Activated effector memory CD4-positive, alpha-beta T cell treated with Interleukin-2 at 50 U/mL for 16 hours (primary cell): Measurements from ENCODE around the gene MYH2.
"Not testable (repeated sequence)": the region's sequence is repeated elsewhere in the genome, so short reads cannot be mapped to it uniquely, and the experiment has no call there.

Source experiments
- DNase-seq: peaks from one replicate; pipeline ENCODE4 v3.0.0-alpha.2; 2020

The MYH2 gene

DNA sequence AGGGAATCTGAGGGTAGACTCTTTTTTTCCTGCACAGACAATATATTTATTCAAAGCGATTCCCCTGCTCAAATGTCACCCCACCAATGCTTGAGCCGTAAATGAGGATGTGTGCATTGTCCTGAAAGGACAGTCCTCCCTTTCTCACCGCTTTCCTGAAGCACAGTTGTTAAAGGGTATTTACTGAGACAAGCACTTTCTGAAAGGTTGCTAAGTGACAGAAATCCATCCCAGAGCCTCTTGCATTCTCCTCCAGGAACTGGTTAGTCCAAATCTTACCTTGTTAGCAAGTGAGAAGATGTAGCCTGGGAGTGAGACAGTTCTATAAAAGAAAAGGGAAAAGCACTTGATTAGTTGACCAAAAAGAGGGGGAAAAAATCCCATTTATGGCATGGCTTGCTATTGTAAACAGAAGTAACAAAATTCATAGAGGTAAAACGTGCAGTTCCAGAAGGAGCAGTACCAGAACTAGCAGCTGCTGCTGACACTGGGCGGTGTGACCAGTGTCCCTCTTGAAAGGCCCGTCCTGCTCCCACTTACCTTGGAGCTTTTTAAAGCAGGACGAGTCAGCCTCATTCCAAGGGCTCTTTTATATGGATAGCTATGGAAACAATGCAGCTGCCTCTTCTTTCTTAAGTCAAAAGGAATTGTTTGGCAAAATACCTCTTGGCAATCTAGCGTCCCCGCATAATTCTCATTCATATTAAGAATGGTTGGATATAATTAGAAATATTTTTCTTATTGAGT, at the start of gene MYH2:
MYH2 (minus strand) TSS at position 563 of the 747 bp plus-strand sequence. CDS start 1,738 bp downstream, outside the sequence.
- DNase-seq = no peak

- no peak for DNase-seq
These were observed 49.2 kb upstream of the MYH2 start for GRCh38 chr17:10598621-10599020.

DNA sequence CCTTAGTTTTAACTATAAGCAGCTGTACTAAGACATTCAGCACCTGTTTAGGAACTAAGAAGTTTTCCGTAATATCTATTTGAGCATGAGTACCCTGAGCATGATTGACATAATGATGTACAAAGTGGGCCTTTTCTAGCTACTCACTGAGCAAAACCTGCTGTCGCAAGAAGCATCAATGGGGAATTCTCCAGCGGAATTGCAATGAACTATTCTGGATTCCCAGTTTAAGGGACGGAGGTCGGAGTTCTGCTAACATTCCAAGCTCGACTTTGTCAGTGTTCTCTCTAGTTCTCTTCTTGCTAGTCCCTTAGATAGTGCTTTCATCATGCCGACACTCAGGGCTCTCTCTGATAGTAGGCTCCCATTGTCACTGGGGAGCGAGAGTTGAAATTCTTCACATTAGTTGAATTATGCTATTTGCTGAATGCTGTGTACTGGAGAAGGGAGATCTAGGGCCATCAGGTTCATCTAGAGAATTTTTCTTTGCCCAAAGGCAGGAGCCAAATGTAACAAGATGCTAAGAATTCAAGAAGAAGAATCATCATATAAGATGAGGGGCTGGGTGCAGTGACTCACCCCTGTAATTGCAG, 40.2 kb upstream of the MYH2 start:
- DNase-seq = no peak

- no peak for DNase-seq
These were observed 36.1 kb upstream of the MYH2 start for GRCh38 chr17:10585529-10585928.

DNA sequence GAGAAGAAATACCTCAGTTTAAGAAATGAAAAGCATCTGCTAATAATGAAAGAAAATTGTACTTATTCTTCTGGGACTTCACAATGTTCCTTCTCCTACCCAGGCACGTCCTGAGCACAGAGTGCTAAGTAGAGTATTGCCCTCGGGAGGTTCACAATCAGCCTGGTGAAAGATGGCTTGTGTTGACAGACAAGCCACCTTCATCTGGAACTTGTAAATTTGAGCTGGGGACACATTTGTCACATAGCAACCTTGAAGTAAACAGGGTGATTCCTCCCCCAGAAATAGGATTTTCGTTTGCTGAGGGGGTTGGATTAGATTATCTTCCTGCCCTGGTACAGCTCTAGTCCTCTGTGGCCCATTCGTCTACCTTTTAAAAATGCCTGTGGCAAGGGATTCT, 34.4 kb upstream of the MYH2 start:
- no peak for DNase-seq

GRCh38 chr17:10579270-10579669, 29.8 kb upstream of the MYH2 start:
- no peak for DNase-seq

DNA sequence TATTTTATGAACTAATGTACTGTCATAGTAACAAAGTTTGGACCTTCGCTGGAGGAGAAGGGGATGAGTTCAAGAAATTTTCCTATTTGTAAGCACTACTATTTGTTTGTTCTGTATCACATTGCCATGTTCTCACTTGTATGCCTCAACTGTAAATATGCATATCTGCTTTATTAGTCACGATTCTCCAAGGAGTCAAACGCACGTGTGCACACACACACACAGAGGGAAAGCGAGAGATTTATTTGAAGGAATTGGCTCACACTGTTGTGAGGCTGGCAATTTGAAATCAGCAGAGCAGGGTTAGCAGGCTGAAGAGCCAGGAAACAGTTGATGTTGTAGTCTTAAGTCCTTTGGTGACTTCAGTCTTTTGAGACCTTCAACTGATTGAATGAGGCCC, 24.9 kb upstream of the MYH2 start:
- no peak for DNase-seq

- no peak for DNase-seq
These were observed 14.7 kb upstream of the MYH2 start for GRCh38 chr17:10563991-10564660.

DNA sequence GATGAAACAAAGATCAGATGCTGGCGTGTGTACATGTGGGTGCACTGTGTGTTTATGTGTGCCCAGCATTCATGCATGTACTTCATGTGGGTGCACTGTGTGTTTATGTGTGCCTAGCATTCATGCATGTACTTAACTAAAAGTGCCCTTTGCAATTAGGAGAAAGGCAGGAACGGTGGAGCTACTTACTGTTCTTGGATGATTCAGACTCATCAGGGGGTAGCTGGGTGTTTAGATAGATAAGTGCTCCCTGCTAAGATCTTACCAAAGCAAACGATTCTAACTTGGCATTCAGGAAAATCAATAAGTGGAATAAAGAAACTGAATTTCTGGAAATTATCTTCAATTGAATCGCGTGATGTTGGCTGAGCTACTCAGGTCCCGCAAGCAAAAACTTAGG, 8.6 kb upstream of the MYH2 start:
- DNase-seq = no peak

GRCh38 chr17:10557422-10557821, 8.0 kb upstream of the MYH2 start:
- no peak for DNase-seq

DNA sequence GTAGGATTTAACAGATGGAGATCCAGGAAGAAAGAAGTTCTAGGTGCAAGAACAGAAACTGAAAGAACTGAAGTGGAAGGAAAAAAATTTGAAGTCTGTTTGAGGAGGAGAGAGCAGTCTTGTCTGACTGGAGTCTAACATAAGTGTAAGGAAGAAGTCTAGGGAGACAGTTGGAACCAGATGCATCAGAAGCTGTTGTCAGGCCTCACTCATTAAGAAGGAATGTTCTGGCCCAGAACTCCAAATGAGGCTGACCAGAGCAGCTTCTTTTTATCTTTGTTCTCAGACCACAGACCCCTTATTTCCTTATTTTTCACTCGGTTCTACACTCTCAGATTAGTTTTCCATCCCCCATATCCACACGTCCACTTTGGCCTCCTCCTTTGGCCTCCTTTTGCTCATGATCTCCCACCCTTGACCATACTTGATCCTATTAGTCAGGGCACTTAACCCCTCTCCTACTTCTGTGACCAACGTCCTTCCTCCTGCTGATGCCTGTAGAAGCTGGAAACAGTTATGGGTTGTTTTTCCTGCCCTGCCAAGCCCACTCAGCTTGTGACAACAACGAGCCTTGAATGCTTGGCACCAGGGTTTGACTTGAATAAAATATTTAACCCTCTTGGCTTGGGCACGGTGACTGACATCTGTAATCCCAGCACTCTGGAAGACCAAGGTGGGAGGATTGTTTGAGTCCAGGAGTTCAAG, 7.0 kb upstream of the MYH2 start:
- no peak for DNase-seq

DNA sequence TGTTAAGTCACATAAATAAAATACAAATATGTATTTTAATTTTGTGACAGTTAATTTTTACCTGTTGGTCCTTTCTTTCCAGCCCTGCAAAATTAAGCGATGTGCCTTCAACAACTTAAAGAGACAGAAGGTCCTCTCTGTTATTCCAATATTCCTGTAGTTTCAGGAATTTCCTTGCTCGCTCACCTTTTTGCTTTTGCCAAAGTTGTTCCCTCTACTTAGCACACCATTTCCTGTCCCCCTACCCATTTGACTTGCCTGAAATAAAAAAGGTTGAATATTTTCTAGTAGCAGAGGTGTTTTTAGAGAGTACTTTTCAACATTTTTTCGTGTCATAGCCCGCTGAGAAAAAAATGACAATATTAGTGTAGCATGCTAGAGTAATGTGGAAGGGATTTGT, 556 bp upstream of the MYH2 start:
- no peak for DNase-seq

- no peak for DNase-seq
These were observed 2.1 kb downstream of the MYH2 start for GRCh38 chr17:10547351-10547750.

GRCh38 chr17:10543486-10543885, 6.0 kb downstream of the MYH2 start:
- not testable (repeated sequence) for DNase-seq

DNA sequence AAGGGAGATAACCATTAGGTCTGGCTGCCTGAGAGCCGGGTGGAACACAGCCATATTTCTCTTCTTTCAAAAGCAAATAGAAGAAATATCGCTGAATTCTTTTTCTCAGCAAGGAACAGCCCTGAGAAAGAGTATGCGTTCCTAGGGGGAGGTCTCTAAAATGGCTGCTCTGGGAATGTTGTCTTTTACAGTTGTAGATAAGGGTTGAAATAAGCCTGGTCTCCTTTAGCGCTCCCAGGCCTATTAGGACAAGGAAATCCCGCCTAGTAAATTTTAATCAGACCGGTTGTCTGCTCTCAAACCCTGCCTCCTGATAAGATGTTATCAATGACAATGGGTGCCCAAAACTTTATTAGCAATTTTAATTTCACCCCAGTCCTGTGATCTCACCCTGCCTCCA, 8.3 kb downstream of the MYH2 start:
- not testable (repeated sequence) for DNase-seq

DNA sequence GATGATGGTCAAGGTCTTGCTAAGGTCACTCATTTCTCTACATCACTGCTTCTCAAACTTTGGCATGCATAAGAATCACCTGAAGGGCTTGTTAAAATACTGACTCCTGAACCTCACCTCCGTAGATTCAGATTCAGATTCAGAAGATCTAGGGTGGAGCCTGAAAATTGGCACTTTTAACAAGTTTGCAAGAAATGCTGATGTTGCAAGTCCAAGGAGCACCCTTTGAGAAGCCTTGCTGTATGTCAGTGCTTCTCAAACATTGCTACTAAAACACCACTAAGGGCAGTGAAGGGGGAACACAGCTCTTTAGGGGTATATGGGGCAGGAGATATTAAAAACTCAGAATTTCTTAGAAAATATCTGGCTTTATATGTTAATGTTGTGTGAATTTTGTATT, 17.4 kb downstream of the MYH2 start:
- no peak for DNase-seq

GRCh38 chr17:10527419-10527818, 22.0 kb downstream of the MYH2 start:
- no peak for DNase-seq

GRCh38 chr17:10526517-10526916, 22.9 kb downstream of the MYH2 start:
- no peak for DNase-seq

DNA sequence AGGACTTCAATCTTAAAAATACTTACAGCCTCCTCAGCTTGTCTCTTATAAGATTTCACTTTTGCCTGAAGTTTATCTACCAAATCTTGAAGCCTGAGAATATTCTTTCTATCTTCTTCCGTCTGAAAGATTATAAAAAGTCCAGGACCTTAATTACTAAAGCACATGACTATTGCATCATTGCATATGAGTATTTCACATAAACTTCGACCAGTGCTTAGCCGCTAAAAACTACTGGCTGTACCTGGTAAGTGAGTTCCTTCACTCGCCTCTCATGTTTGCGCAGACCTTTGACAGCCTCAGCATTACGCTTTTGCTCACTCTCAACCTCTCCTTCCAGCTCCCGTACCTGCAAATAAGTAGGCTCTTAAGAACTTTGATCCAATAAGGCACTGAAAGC, 26.4 kb downstream of the MYH2 start:
- DNase-seq = no peak

- DNase-seq = no peak
These were observed 27.5 kb downstream of the MYH2 start for GRCh38 chr17:10521949-10522348.

DNA sequence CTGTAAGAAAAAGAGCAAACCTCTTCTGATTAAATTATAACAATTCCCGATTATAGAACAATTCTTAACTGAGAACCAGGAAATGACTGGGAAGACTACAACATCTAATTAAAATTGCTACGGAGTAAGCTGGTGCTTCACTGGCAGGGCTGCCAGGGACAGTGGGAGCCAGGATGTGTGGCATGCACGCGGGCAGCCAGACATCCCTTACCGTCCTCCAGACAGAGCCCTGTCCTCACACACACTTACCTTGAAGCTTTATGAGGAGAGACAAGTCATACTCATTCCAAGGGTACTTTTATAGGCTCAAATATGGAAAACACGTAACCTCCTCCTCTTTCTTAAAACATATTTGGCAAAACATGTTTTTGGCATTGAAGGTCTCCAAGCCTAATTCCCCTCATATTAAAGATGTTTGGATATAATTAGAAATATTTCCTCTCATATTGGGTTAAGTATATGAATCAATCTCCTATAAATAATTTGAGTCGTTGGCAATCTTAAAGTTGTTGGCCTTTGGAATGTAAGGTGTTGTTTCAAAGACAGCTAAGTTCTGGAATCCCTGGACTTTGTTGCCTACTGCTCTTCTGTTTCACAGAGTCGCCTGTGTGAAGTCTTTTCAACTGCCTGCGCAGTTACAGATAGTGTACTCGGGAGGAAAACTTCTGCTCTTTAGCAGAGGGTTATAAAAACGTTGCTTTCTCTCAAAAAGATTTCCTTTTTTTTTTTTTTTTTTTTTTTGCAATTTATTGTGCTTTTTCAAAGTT, 31.0 kb downstream of the MYH2 start, which contains the start of gene MYH1:
MYH1 (minus strand) TSS at position 272 of the 767 bp plus-strand sequence. CDS start 1,900 bp downstream, outside the sequence.
- no peak for DNase-seq

GRCh38 chr17:10516638-10517037, 32.8 kb downstream of the MYH2 start:
- no peak for DNase-seq

DNA sequence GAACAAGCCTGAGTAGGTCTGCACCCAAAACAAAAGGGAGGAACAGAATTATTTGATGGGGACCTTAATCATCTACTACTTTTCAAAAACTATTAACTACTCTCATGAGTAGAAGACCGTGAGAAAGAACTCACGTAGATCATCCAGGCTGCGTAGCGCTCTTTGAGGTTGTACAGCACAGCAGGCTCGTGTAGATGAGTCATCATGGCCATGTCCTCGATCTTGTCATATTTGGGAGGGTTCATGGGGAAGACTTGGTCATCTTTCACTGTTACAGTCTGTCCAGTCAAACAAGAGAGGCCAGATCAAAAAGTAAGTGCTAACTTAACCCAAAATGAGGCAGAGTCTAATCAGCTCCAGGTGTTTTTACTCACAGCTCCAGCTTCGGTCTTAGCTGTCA, 33.4 kb downstream of the MYH2 start:
- no peak for DNase-seq
